ENCODE data around the gene HDGFL2.

DNA sequence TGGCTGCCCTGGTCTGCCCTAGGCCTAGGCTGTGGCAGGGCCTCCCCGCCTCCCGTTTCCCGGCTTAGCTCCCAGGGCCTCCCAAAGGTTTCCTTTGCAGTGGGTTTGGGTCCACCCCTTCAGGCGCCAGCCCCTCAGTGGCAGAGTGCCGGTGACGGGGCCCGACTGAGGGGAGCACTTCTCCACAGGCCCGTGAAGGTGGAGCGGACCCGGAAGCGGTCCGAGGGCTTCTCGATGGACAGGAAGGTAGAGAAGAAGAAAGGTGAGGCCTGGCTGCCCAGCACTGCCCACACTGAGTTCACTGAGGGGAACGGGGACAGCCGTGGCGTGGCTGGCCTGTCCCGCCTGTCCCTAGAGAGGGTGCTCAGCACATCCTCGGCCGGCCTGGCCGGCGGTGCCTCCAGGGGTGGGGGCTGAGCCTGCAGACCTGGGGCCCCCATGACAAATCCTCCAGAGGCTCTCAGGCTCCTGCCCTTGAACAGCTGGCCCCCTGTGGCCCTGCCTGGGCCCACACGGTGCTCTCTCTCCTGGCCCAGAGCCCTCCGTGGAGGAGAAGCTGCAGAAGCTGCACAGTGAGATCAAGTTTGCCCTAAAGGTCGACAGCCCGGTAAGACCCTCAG, 25.8 kb downstream of the HDGFL2 start:
- TF ChIP-seq CTCF (IDR thresholded peaks at IDR 0.05; ENCODE audit: low read length), result no peak
- TF ChIP-seq EZH2phosphoT487 (IDR thresholded peaks at IDR 0.05; ENCODE audit: low read length), result no peak
- no peak for TF ChIP-seq EZH2 (optimal IDR thresholded peaks at IDR 0.05; ENCODE audit: low read depth, low read length)
